MM.1S (cell line): ENCODE results near the gene SCNN1G.

Experiments
- CTCF ChIP-seq: fragments of 300-600 bp; sonication (generic); IDR thresholded peaks from 2 replicates; pipeline ENCODE4 v1.5.1; 2016; ENCODE audit warnings: antibody characterized with exemption, low read length, mixed read lengths
- EZH2 ChIP-seq: fragments of 300-600 bp; sonication (generic); optimal IDR thresholded peaks from 2 replicates; pipeline ENCODE3; 2017; ENCODE audit warnings: low read depth, mild to moderate bottlenecking, antibody characterized with exemption, low read length, mixed read lengths
- EZH2phosphoT487 ChIP-seq: fragments of 300-600 bp; sonication (generic); IDR thresholded peaks from 2 replicates; pipeline ENCODE4 v1.6.1; 2018; ENCODE audit warnings: antibody characterized with exemption, low read length

GRCh38 chr16:23256440-23256839 lies 73.9 kb downstream of the SCNN1G start:
- no peak for TF ChIP-seq CTCF
- TF ChIP-seq EZH2phosphoT487: no peak
- no peak for TF ChIP-seq EZH2
